ENCODE measurements around the gene HDX. TPM values are rescaled to one million over a fixed set of nuclear protein-coding genes. Genes with fewer than 3 reads are reported as not detected.
A peak's percentile ranks its signal among the peaks of the same experiment; 100 is the strongest.
"Not testable (repeated sequence)": the region's sequence is repeated elsewhere in the genome, so short reads cannot be mapped to it uniquely, and the experiment has no call there.

The HDX gene, protein sequence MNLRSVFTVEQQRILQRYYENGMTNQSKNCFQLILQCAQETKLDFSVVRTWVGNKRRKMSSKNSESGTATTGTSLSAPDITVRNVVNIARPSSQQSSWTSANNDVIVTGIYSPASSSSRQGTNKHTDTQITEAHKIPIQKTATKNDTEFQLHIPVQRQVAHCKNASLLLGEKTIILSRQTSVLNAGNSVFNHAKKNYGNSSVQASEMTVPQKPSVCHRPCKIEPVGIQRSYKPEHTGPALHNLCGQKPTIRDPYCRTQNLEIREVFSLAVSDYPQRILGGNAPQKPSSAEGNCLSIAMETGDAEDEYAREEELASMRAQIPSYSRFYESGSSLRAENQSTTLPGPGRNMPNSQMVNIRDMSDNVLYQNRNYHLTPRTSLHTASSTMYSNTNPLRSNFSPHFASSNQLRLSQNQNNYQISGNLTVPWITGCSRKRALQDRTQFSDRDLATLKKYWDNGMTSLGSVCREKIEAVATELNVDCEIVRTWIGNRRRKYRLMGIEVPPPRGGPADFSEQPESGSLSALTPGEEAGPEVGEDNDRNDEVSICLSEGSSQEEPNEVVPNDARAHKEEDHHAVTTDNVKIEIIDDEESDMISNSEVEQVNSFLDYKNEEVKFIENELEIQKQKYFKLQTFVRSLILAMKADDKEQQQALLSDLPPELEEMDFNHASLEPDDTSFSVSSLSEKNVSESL
- total RNA-seq: 3.1 and 4.5 TPM in 2 replicates
- 4.1 and 4.8 TPM in 2 replicates for polyA plus RNA-seq
- polyA plus RNA-seq (2012): 3.2 and 4.2 TPM in 2 replicates
- polyA minus RNA-seq (ENCODE audit: low replicate concordance): 0.12 and 0.41 TPM in 2 replicates

DNA sequence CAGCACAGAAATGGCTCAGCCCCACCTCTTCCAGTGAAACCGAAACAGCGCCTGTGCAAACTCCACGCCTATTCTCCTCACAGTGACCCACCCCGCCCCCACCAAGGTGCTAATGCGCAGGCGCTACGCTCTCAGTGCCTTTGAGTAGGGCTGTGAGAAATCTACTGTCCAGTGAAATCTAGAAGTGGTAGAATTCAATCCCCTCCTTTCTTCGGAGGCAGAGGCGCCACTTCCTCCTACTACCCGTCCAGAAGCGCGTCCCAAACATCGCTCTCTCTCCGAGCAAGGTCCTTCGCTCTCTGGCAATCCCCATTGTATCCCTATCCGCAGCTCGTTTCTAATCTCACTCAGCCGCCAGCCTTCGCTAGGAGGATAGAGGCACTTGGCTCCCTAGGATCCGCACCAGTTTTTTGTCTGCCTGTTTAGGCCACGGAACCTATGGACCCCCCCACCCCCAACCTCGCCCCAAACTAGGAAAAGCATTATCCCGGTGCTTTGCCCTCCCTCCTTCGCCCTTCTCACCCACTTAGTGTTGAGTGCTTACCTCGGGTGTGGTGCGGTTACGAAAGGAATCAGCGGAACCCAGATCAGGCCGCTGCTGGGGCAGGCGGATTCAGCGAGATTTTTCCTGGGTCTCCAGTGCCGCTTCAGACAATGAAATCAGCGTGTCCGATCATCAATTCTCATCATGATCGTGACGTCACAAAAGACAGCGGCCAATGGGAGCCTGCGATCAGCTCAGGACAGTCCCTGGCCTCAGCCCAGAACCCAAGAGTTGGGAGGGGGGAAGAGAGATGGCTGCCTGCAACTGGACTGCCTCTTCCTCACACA is at the start of gene HDX:
HDX (minus strand) TSS at position 656 of the 831 bp plus-strand sequence. CDS start 27,056 bp downstream, outside the sequence.
- TF ChIP-seq, protein P1, sequence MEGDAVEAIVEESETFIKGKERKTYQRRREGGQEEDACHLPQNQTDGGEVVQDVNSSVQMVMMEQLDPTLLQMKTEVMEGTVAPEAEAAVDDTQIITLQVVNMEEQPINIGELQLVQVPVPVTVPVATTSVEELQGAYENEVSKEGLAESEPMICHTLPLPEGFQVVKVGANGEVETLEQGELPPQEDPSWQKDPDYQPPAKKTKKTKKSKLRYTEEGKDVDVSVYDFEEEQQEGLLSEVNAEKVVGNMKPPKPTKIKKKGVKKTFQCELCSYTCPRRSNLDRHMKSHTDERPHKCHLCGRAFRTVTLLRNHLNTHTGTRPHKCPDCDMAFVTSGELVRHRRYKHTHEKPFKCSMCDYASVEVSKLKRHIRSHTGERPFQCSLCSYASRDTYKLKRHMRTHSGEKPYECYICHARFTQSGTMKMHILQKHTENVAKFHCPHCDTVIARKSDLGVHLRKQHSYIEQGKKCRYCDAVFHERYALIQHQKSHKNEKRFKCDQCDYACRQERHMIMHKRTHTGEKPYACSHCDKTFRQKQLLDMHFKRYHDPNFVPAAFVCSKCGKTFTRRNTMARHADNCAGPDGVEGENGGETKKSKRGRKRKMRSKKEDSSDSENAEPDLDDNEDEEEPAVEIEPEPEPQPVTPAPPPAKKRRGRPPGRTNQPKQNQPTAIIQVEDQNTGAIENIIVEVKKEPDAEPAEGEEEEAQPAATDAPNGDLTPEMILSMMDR (conservative IDR thresholded peaks at IDR 0.05 in 1 of 2, IDR thresholded peaks at IDR 0.05 in 1 of 2; ENCODE audit: low read depth in 1 of 2, low read length in 2 of 2): no peak
- TF ChIP-seq EZH2 (IDR thresholded peaks at IDR 0.05; ENCODE audit: low read length, missing control alignments): no peak
- peak within 1 kb of the TSS; percentile 83 for H3K27ac ChIP-seq (ENCODE audit: insufficient read depth, low read length)

DNA sequence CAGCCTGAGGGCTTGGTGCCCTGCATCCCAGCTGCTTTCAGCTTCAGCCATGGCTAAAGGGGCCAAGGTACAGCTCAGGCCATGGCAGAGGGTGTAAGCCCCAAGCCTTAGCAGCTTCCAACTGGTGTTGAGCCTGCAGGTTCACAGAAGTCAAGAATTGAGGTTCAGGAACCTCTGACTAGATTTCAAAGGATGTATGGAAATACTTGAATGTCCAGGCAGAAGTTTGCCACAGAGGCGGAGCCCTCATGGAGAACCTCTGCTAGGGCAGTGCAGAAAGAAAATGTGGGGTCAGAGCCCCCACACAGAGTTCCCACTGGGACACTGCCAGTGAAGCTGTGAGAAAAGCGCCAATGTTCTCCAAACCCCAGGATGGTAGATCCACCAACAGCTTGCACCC is 39.1 kb upstream of the HDX start:
- H3K4me2 ChIP-seq (ENCODE audit: extremely low read depth, insufficient read depth, low read length); H2AFZ ChIP-seq (ENCODE audit: low read length); H3K27ac ChIP-seq (ENCODE audit: insufficient read depth, low read length): not testable (repeated sequence)

More for the DNA sequence above, at the start of gene HDX:
- peak; percentile 79 to 90 for DNase-seq (ENCODE audit: low read depth in 2 of 2)
- Histone ChIP-seq H3K27me3 (ENCODE audit: control insufficient read depth, insufficient read depth, low read length) (no peaks in the 10 kb centered on the region), H3K9ac (ENCODE audit: insufficient read depth, low read length) (peak within 1 kb of the TSS; percentile 61), H3K4me1 (ENCODE audit: control insufficient read depth, extremely low read depth, insufficient read depth, low read length) (no peaks in the 10 kb centered on the region), H3K9me3 (ENCODE audit: control insufficient read depth, insufficient read depth, low read depth, low read length) (no peaks in the 10 kb centered on the region), H3K4me2 (ENCODE audit: extremely low read depth, insufficient read depth, low read length) (peak within 1 kb of the TSS; percentile 71), H3K4me3 (replicated peaks in 1 of 4; ENCODE audit: control extremely low read depth in 1 of 4, insufficient read depth in 1 of 4, low read depth in 3 of 4, low read length in 4 of 4) (peak within 1 kb of the TSS; percentile 54 to 82 (median 71)), H3K36me3 (ENCODE audit: control insufficient read depth, insufficient read depth, low read length) (no peaks in the 10 kb centered on the region), H4K20me1 (ENCODE audit: control insufficient read depth, extremely low read depth, insufficient read depth, low read length) (no peaks in the 10 kb centered on the region), H2AFZ (ENCODE audit: low read length) (peak within 1 kb of the TSS; percentile 89), H3K79me2 (ENCODE audit: control insufficient read depth, insufficient read depth, low read length) (peaks cover 3% of the 10 kb centered on the region)

DNA sequence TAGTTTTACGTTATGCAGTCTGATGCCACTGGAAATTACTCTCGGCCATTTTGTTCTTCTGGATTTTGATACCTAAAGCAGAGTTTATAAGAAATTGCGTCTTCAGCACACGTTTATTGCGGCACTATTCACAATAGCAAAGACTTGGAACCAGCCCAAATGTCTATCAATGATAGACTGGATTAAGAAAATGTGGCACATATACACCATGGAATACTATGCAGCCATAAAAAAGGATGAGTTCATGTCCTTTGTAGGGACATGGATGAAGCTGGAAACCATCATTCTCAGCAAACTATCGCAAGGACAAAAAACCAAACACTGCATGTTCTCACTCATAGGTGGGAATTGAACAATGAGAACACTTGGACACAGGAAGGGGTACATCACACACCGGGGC is 35.4 kb upstream of the HDX start:
- H3K4me2 ChIP-seq (ENCODE audit: extremely low read depth, insufficient read depth, low read length); H3K27ac ChIP-seq (ENCODE audit: insufficient read depth, low read length); H4K20me1 ChIP-seq (ENCODE audit: control insufficient read depth, extremely low read depth, insufficient read depth, low read length); H3K4me1 ChIP-seq (ENCODE audit: control insufficient read depth, extremely low read depth, insufficient read depth, low read length); H3K9ac ChIP-seq (ENCODE audit: insufficient read depth, low read length); H2AFZ ChIP-seq (ENCODE audit: low read length); H3K4me3 ChIP-seq (replicated peaks in 1 of 4; ENCODE audit: control extremely low read depth in 1 of 4, insufficient read depth in 1 of 4, low read depth in 3 of 4, low read length in 4 of 4); H3K79me2 ChIP-seq (ENCODE audit: control insufficient read depth, insufficient read depth, low read length); H3K9me3 ChIP-seq (ENCODE audit: control insufficient read depth, insufficient read depth, low read depth, low read length); H3K36me3 ChIP-seq (ENCODE audit: control insufficient read depth, insufficient read depth, low read length); DNase-seq (ENCODE audit: low read depth in 2 of 2); H3K27me3 ChIP-seq (ENCODE audit: control insufficient read depth, insufficient read depth, low read length): not testable (repeated sequence)

More for the DNA sequence above, 39.1 kb upstream of the HDX start:
- DNase-seq (ENCODE audit: low read depth in 2 of 2); H3K4me1 ChIP-seq (ENCODE audit: control insufficient read depth, extremely low read depth, insufficient read depth, low read length); H3K79me2 ChIP-seq (ENCODE audit: control insufficient read depth, insufficient read depth, low read length); H3K27me3 ChIP-seq (ENCODE audit: control insufficient read depth, insufficient read depth, low read length); H3K9ac ChIP-seq (ENCODE audit: insufficient read depth, low read length); H3K36me3 ChIP-seq (ENCODE audit: control insufficient read depth, insufficient read depth, low read length); H3K9me3 ChIP-seq (ENCODE audit: control insufficient read depth, insufficient read depth, low read depth, low read length); H3K4me3 ChIP-seq (replicated peaks in 1 of 4; ENCODE audit: control extremely low read depth in 1 of 4, insufficient read depth in 1 of 4, low read depth in 3 of 4, low read length in 4 of 4); H4K20me1 ChIP-seq (ENCODE audit: control insufficient read depth, extremely low read depth, insufficient read depth, low read length): not testable (repeated sequence)
